A549 (cell line): ENCODE measurements around the gene JADE3.

ENCODE experiments used
- CEBPB ChIP-seq, 2 experiments: fragments of >200 bp in 1 of 2; sonication (Bioruptor Twin) in 1 of 2; formaldehyde crosslinking in 1 of 2; IDR thresholded peaks; 2 replicates each; pipeline ENCODE4 v1.6.1; 2012 to 2016
- CHD2 ChIP-seq: fragments of 150-350 bp; IDR thresholded peaks from 2 replicates; pipeline ENCODE4 v1.6.1; 2014; ENCODE audit warnings: low read length; ENCODE audit not compliant: partially characterized antibody
- EP300 ChIP-seq, 2 experiments: fragments of >200 bp; sonication (Bioruptor Twin); formaldehyde crosslinking; IDR thresholded peaks; 2 replicates in 1 of 2; 3 replicates in 1 of 2; pipeline ENCODE4 v1.6.1; 2016 to 2017
- KDM1A ChIP-seq: fragments of 200-600 bp; sonication (generic); IDR thresholded peaks from 2 replicates; pipeline ENCODE4 v1.6.1; 2016; ENCODE audit warnings: low read depth, mild to moderate bottlenecking
- POLR2A ChIP-seq: IDR thresholded peaks from 2 replicates; pipeline ENCODE4 v1.6.1; 2012; ENCODE audit warnings: mild to moderate bottlenecking, low read length
- RFX5 ChIP-seq: fragments of 450-650 bp; IDR thresholded peaks from 2 replicates; pipeline ENCODE4 v1.7.1; 2014; ENCODE audit warnings: antibody characterized with exemption, mild to moderate bottlenecking, moderate library complexity
- TF ChIP-seq, protein P1 (sequence below): fragments of >200 bp; sonication (Bioruptor Twin); formaldehyde crosslinking; IDR thresholded peaks from 3 replicates; pipeline ENCODE4 v1.5.1; 2016
- TF ChIP-seq, protein P2 (sequence below): fragments of 250-450 bp; sonication (Bioruptor Pico); IDR thresholded peaks from 2 replicates; pipeline ENCODE4 v1.5.0; 2020; ENCODE audit warnings: low read depth, mild to moderate bottlenecking, moderate library complexity
- TF ChIP-seq, protein P3 (sequence below): fragments of 250-450 bp; sonication (Bioruptor Pico); IDR thresholded peaks from 2 replicates; pipeline ENCODE4 v1.5.0; 2021; ENCODE audit warnings: mild to moderate bottlenecking, moderate library complexity, borderline replicate concordance
- TF ChIP-seq, protein P4 (sequence below): fragments of 200-600 bp; sonication (generic); IDR thresholded peaks from 2 replicates; pipeline ENCODE4 v1.6.1; 2016; ENCODE audit warnings: antibody characterized with exemption, mild to moderate bottlenecking, moderate library complexity
- TF ChIP-seq, protein P5 (sequence below): IDR thresholded peaks from 2 replicates; pipeline ENCODE4 v1.6.1; 2012

DNA sequence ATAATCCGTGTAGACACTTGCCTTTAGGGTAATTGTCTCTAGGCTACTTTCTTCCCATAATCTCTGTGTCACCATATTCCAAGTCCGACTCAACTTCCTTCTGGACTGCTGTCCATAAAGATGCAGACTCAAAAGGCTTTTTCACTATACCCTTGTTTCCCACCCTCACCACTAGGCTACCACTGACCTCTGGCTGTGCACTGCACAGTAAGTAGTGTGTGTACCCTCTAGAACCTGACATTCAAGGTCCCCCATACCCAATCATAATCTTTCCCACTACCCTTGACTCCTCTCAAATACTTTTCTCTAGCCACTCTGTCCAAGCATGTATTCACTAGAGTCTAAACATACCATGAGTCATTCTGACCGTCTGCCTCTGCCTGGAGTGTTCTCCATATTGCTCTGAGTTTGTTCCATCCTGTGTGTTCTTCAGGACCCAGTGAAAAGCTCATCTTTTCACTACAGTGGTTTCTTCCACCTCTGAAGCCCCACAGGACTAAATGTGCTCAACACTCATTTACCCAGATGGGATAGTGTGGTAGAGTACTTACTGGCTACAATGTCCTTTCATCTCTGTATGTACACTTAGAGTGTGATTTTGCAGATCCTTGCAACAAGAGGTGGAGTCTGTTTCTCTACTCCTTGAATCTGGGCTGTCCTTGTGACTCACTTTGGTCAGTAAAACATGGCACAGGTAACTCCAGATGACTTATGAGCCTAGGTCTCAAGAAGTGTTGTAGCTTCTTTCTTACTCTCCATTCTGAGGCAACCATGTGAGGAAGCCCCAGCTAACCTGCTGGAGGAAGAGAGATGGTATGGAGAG lies 17.4 kb downstream of the JADE3 start:
- TF ChIP-seq POLR2A (no peak), EP300 (IDR thresholded peaks at IDR 0.05) (no peak), CHD2 (no peak), RFX5 (no peak), KDM1A (no peak), CEBPB (IDR thresholded peaks at IDR 0.05) (no peak)
- TF ChIP-seq, protein P1, sequence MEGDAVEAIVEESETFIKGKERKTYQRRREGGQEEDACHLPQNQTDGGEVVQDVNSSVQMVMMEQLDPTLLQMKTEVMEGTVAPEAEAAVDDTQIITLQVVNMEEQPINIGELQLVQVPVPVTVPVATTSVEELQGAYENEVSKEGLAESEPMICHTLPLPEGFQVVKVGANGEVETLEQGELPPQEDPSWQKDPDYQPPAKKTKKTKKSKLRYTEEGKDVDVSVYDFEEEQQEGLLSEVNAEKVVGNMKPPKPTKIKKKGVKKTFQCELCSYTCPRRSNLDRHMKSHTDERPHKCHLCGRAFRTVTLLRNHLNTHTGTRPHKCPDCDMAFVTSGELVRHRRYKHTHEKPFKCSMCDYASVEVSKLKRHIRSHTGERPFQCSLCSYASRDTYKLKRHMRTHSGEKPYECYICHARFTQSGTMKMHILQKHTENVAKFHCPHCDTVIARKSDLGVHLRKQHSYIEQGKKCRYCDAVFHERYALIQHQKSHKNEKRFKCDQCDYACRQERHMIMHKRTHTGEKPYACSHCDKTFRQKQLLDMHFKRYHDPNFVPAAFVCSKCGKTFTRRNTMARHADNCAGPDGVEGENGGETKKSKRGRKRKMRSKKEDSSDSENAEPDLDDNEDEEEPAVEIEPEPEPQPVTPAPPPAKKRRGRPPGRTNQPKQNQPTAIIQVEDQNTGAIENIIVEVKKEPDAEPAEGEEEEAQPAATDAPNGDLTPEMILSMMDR: no peak
- TF ChIP-seq, protein P2, sequence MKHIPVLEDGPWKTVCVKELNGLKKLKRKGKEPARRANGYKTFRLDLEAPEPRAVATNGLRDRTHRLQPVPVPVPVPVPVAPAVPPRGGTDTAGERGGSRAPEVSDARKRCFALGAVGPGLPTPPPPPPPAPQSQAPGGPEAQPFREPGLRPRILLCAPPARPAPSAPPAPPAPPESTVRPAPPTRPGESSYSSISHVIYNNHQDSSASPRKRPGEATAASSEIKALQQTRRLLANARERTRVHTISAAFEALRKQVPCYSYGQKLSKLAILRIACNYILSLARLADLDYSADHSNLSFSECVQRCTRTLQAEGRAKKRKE (CRISPR knock-in tag): no peak
- TF ChIP-seq, protein P3, sequence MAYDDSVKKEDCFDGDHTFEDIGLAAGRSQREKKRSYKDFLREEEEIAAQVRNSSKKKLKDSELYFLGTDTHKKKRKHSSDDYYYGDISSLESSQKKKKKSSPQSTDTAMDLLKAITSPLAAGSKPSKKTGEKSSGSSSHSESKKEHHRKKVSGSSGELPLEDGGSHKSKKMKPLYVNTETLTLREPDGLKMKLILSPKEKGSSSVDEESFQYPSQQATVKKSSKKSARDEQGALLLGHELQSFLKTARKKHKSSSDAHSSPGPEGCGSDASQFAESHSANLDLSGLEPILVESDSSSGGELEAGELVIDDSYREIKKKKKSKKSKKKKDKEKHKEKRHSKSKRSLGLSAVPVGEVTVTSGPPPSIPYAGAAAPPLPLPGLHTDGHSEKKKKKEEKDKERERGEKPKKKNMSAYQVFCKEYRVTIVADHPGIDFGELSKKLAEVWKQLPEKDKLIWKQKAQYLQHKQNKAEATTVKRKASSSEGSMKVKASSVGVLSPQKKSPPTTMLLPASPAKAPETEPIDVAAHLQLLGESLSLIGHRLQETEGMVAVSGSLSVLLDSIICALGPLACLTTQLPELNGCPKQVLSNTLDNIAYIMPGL: no peak
- TF ChIP-seq, protein P4, sequence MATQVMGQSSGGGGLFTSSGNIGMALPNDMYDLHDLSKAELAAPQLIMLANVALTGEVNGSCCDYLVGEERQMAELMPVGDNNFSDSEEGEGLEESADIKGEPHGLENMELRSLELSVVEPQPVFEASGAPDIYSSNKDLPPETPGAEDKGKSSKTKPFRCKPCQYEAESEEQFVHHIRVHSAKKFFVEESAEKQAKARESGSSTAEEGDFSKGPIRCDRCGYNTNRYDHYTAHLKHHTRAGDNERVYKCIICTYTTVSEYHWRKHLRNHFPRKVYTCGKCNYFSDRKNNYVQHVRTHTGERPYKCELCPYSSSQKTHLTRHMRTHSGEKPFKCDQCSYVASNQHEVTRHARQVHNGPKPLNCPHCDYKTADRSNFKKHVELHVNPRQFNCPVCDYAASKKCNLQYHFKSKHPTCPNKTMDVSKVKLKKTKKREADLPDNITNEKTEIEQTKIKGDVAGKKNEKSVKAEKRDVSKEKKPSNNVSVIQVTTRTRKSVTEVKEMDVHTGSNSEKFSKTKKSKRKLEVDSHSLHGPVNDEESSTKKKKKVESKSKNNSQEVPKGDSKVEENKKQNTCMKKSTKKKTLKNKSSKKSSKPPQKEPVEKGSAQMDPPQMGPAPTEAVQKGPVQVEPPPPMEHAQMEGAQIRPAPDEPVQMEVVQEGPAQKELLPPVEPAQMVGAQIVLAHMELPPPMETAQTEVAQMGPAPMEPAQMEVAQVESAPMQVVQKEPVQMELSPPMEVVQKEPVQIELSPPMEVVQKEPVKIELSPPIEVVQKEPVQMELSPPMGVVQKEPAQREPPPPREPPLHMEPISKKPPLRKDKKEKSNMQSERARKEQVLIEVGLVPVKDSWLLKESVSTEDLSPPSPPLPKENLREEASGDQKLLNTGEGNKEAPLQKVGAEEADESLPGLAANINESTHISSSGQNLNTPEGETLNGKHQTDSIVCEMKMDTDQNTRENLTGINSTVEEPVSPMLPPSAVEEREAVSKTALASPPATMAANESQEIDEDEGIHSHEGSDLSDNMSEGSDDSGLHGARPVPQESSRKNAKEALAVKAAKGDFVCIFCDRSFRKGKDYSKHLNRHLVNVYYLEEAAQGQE: no peak
- TF ChIP-seq, protein P5, sequence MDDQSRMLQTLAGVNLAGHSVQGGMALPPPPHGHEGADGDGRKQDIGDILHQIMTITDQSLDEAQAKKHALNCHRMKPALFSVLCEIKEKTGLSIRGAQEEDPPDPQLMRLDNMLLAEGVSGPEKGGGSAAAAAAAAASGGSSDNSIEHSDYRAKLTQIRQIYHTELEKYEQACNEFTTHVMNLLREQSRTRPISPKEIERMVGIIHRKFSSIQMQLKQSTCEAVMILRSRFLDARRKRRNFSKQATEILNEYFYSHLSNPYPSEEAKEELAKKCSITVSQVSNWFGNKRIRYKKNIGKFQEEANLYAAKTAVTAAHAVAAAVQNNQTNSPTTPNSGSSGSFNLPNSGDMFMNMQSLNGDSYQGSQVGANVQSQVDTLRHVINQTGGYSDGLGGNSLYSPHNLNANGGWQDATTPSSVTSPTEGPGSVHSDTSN: no peak
